ENCODE results near the gene DYRK1A.

GRCh38 chr21:37463083-37463801 lies 96.7 kb downstream of the DYRK1A start:
- TF ChIP-seq CTCF (conservative IDR thresholded peaks at IDR 0.05; ENCODE audit: low read length) (peak; percentile 81), EZH2phosphoT487 (IDR thresholded peaks at IDR 0.05; ENCODE audit: borderline replicate concordance, low read depth, low read length) (no peak)
